OCI-LY7 (cell line): ENCODE results near the gene TOX3. TPM values are rescaled to one million over a fixed set of nuclear protein-coding genes. Genes with fewer than 3 reads are reported as not detected.

Experiments
- BruUV-seq: library from RNA; stranded (reverse); fragments of 400-500 nt; replicated peaks from 2 replicates; lab custom pipeline; 2021; lab: Mats Ljungman, UMichigan
- CTCF ChIA-PET: fragments of 300-600 bp; sonication (Branson Sonifier 250); formaldehyde crosslinking; loops from one replicate; lab custom pipeline; 2022; ENCODE audit warnings: antibody characterized with exemption; ENCODE audit not compliant: unreplicated experiment; lab: Charles Lee
- POLR2A ChIA-PET: fragments of 300-600 bp; sonication (Branson Sonifier 250); formaldehyde crosslinking; loops from one replicate; lab custom pipeline; 2022; ENCODE audit warnings: antibody characterized with exemption; lab: Charles Lee
- DNase-seq: peaks from one replicate; pipeline ENCODE4 v3.0.0-alpha.2; 2015; ENCODE audit warnings: low spot score
- H2AFZ ChIP-seq: fragments of 200-600 bp; sonication (generic), shearing (Covaris generic); 2 replicates; pipeline ENCODE4 v1.6.1; 2014; ENCODE audit warnings: mild to moderate bottlenecking, antibody characterized with exemption, low read length, moderate library complexity
- H3K27ac ChIP-seq: fragments of 200-600 bp; sonication (generic); 2 replicates; pipeline ENCODE4 v1.5.1; 2014; ENCODE audit warnings: mixed run types, low read depth, mild to moderate bottlenecking, moderate library complexity, low read length, inconsistent platforms; ENCODE audit not compliant: poor library complexity, severe bottlenecking
- H3K36me3 ChIP-seq: fragments of 200-600 bp; sonication (generic); 2 replicates; pipeline ENCODE4 v1.6.1; 2014; ENCODE audit warnings: mild to moderate bottlenecking, antibody characterized with exemption, low read length, moderate library complexity, mixed read lengths; ENCODE audit not compliant: insufficient read depth
- H3K4me1 ChIP-seq: fragments of 200-600 bp; sonication (generic); 2 replicates; pipeline ENCODE4 v1.5.1; 2014; ENCODE audit warnings: mild to moderate bottlenecking, low read length; ENCODE audit not compliant: insufficient read depth, poor library complexity, severe bottlenecking
- H3K4me2 ChIP-seq: fragments of 200-600 bp; sonication (generic); 2 replicates; pipeline ENCODE4 v1.6.1; 2014; ENCODE audit warnings: mild to moderate bottlenecking, low read length
- H3K4me3 ChIP-seq: fragments of 200-600 bp; sonication (generic); 2 replicates; pipeline ENCODE4 v1.5.1; 2014; ENCODE audit warnings: mild to moderate bottlenecking, low read depth, low read length; ENCODE audit not compliant: poor library complexity, severe bottlenecking
- H3K79me2 ChIP-seq: fragments of 200-600 bp; sonication (generic); 2 replicates; pipeline ENCODE4 v1.6.1; 2016; ENCODE audit warnings: low read depth, mild to moderate bottlenecking, low read length, moderate library complexity, mixed read lengths; ENCODE audit not compliant: insufficient read depth
- H3K9me2 ChIP-seq: fragments of 200-600 bp; sonication (generic); 2 replicates; pipeline ENCODE4 v1.6.1; 2016; ENCODE audit warnings: mild to moderate bottlenecking, low read length, mixed read lengths; ENCODE audit not compliant: insufficient read depth
- H3K9me3 ChIP-seq: fragments of 200-600 bp; sonication (generic); 2 replicates; pipeline ENCODE4 v1.6.1; 2014; ENCODE audit warnings: mild to moderate bottlenecking, mixed run types, low read length, mixed read lengths
- H4K20me1 ChIP-seq: fragments of 200-600 bp; sonication (generic); 2 replicates; pipeline ENCODE4 v1.6.1; 2014; ENCODE audit warnings: mild to moderate bottlenecking, antibody characterized with exemption, low read length, moderate library complexity, mixed read lengths; ENCODE audit not compliant: insufficient read depth
- EZH2phosphoT487 ChIP-seq: fragments of 200-600 bp; sonication (generic); IDR thresholded peaks from 2 replicates; pipeline ENCODE4 v1.6.1; 2018; ENCODE audit warnings: low read depth, borderline replicate concordance, mild to moderate bottlenecking, mixed run types, antibody characterized with exemption, low read length, moderate library complexity, mixed read lengths
- intact Hi-C: fragments of 100-400 bp; cut with micrococcal nuclease; formaldehyde crosslinking; loops from one replicate; pipeline ENCODE4 v1.10.0; 2022; ENCODE audit not compliant: unreplicated experiment
- total RNA-seq, 2 experiments: library from RNA; depleted of rRNA in 1 of 2; stranded (reverse); fragments of >200 nt in 1 of 2; shearing (Covaris generic) in 1 of 2; gene quantifications; 2 replicates each; pipeline ENCODE4 v1.2.3, GENCODE V29; 2014 to 2022
- TF ChIP-seq, protein P1 (sequence below): fragments of 200-600 bp; sonication (generic); conservative IDR thresholded peaks from 2 replicates; pipeline ENCODE4 v1.5.1; 2014; ENCODE audit warnings: mild to moderate bottlenecking, antibody characterized with exemption, low read length, moderate library complexity, mixed read lengths

TOX3 gene
- total RNA-seq, 2 experiments from 2014 or later: not detected

DNA sequence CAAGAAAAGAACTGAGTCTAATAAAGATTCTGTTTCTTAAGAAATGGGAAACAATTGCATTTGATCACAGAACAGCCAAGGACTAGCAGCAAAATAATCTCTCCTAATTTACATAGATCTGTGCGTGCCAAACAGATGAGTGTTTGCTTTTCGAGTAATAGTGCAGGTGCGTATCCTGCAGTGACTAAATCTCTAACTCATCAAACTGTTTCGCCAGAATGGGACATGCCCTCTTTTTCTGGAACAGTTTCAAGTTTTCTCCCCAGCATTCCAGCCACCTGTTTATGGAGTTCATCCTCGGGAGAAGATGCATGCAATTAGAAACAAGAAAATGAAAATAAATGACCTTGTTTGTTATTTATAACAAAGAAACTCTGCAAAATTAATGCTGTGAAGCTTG, 5.7 kb upstream of the TOX3 start:
- no peak overlapping the region for H3K4me2 ChIP-seq
- intact Hi-C loops: no loop called here
- no peak overlapping the region for H3K27ac ChIP-seq
- no peaks in the 10 kb centered on the region for H3K36me3 ChIP-seq
- H2AFZ ChIP-seq: no peak overlapping the region
- no peak for DNase-seq
- ChIA-PET CTCF (no interaction called here), POLR2A (no interaction called here)
- BruUV-seq: no TSS peak
- no peaks in the 10 kb centered on the region for H3K9me2 ChIP-seq
- no peaks in the 10 kb centered on the region for H3K9me3 ChIP-seq
- no peak overlapping the region for H3K4me3 ChIP-seq
- H3K79me2 ChIP-seq: no peaks in the 10 kb centered on the region
- no peak for TF ChIP-seq EZH2phosphoT487
- TF ChIP-seq, protein P1, sequence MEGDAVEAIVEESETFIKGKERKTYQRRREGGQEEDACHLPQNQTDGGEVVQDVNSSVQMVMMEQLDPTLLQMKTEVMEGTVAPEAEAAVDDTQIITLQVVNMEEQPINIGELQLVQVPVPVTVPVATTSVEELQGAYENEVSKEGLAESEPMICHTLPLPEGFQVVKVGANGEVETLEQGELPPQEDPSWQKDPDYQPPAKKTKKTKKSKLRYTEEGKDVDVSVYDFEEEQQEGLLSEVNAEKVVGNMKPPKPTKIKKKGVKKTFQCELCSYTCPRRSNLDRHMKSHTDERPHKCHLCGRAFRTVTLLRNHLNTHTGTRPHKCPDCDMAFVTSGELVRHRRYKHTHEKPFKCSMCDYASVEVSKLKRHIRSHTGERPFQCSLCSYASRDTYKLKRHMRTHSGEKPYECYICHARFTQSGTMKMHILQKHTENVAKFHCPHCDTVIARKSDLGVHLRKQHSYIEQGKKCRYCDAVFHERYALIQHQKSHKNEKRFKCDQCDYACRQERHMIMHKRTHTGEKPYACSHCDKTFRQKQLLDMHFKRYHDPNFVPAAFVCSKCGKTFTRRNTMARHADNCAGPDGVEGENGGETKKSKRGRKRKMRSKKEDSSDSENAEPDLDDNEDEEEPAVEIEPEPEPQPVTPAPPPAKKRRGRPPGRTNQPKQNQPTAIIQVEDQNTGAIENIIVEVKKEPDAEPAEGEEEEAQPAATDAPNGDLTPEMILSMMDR: no peak
- no peaks in the 10 kb centered on the region for H3K4me1 ChIP-seq
- H4K20me1 ChIP-seq: no peaks in the 10 kb centered on the region

DNA sequence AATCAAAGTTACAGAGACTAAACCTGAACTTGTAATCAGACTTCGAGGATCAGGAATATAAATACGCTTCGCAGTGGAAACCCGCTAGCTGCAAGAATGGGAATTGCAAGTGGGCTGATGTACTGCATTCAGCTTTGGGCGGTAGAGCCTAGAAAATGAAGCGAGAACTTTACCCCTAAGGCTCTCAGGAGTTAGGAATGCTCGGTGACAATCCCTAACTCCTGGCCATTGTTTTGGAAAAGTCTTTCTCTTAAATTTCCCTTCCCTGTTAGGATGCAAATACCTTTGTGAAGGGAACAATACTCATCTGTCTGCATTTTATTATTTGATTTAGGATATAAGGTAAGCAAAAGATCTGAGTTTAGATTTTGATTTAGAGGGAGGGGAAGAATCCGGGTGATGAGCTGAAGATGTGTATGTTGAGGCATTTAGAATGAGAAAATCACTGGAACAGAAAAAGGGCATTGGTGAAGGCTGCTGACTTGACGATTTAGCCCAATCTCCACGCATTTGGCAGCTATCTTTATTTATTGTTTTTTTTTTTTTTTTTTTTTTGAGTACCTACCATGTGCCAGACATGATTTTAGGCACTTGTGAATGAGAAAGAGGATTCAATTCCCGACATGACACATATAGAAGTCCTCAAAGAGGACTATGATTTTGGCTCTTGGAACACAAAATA, 2.2 kb upstream of the TOX3 start:
- Histone ChIP-seq H3K36me3 (no peaks in the 10 kb centered on the region), H3K27ac (no peak overlapping the region), H4K20me1 (no peaks in the 10 kb centered on the region), H2AFZ (no peak overlapping the region), H3K9me3 (no peaks in the 10 kb centered on the region), H3K4me1 (no peaks in the 10 kb centered on the region), H3K9me2 (no peaks in the 10 kb centered on the region), H3K79me2 (no peaks in the 10 kb centered on the region), H3K4me2 (no peak overlapping the region), H3K4me3 (no peak overlapping the region)
- no peak for TF ChIP-seq EZH2phosphoT487
- BruUV-seq: no TSS peak
- DNase-seq: no peak
- ChIA-PET POLR2A (no interaction called here), CTCF (no interaction called here)
- intact Hi-C loops: no loop called here

DNA sequence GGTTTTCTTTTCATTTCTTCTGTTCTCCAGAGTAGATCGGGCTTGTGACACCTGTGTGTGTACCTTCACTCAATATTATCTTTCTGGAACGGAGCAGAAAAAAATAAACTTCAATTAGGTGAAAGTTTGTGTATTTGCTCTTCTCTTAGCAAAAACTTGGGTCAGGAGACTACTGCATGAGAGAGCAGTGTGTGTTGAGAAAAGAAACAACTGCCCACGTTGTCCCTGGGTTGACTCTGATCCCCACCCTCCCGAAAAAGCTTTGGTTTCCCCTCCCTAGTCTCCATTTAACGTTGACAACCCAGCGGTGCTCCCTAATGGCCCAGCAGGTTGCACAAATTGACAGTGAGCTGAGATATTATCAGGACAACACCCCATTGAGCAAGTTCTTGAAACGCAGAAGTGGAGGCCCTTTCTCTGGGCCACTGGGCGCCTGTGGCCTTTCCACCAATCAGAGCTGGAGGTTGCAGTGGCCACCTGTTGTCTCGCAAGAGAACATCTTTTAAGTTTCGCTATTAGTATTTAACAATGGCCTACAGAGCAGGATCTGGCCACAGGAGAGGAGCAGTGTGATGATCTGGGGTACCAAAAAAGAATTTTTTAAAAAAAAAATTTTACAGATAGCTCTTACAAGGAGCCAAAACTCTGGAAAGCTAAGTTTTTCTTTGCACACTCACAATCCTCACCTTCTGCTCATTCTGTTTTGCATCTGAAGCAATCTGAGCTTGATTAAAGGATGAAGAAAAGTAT, 1.5 kb upstream of the TOX3 start:
- Histone ChIP-seq H4K20me1 (no peaks in the 10 kb centered on the region), H3K4me3 (no peak overlapping the region), H3K4me1 (no peaks in the 10 kb centered on the region), H3K36me3 (no peaks in the 10 kb centered on the region), H3K4me2 (no peak overlapping the region), H3K79me2 (no peaks in the 10 kb centered on the region), H3K9me3 (no peaks in the 10 kb centered on the region), H2AFZ (no peak overlapping the region), H3K9me2 (no peaks in the 10 kb centered on the region), H3K27ac (no peak overlapping the region)
- BruUV-seq: no TSS peak
- intact Hi-C loops: no loop called here
- ChIA-PET CTCF (no interaction called here), POLR2A (interaction anchor here (0.8 kb wide), 1 partner anchor 13 kb away, joined by 3 read pairs; no protein-coding TSS in a partner anchor)
- no peak for TF ChIP-seq EZH2phosphoT487
- TF ChIP-seq, protein P1: no peak
- no peak for DNase-seq
